HG03565 (cell line): ENCODE measurements around the gene CPAMD8.

Experiments
- ATAC-seq: cut with Tn5 transposase; IDR thresholded peaks from one replicate; pipeline ENCODE4 v1.9.1; 2021; ENCODE audit warnings: mild to moderate bottlenecking, moderate library complexity; ENCODE audit not compliant: unreplicated experiment

Gene CPAMD8

GRCh38 chr19:16851031-16851712, 175.4 kb downstream of the CPAMD8 start:
- no peak for ATAC-seq

GRCh38 chr19:16850133-16850532, 176.5 kb downstream of the CPAMD8 start:
- ATAC-seq: no peak

GRCh38 chr19:16849168-16849567, 177.4 kb downstream of the CPAMD8 start:
- ATAC-seq: no peak

GRCh38 chr19:16847430-16847829, 179.2 kb downstream of the CPAMD8 start:
- no peak for ATAC-seq

- ATAC-seq: no peak
These were observed 179.7 kb downstream of the CPAMD8 start for GRCh38 chr19:16846901-16847300.
